HuH-7.5 (cell line): ENCODE results near the gene SAMD8.
"Not testable (repeated sequence)": the region's sequence is repeated elsewhere in the genome, so short reads cannot be mapped to it uniquely, and the experiment has no call there.

ENCODE experiments used
- DNase-seq: peaks from one replicate; pipeline ENCODE4 v3.0.0; 2011; ENCODE audit warnings: low spot score

The SAMD8 gene

DNA sequence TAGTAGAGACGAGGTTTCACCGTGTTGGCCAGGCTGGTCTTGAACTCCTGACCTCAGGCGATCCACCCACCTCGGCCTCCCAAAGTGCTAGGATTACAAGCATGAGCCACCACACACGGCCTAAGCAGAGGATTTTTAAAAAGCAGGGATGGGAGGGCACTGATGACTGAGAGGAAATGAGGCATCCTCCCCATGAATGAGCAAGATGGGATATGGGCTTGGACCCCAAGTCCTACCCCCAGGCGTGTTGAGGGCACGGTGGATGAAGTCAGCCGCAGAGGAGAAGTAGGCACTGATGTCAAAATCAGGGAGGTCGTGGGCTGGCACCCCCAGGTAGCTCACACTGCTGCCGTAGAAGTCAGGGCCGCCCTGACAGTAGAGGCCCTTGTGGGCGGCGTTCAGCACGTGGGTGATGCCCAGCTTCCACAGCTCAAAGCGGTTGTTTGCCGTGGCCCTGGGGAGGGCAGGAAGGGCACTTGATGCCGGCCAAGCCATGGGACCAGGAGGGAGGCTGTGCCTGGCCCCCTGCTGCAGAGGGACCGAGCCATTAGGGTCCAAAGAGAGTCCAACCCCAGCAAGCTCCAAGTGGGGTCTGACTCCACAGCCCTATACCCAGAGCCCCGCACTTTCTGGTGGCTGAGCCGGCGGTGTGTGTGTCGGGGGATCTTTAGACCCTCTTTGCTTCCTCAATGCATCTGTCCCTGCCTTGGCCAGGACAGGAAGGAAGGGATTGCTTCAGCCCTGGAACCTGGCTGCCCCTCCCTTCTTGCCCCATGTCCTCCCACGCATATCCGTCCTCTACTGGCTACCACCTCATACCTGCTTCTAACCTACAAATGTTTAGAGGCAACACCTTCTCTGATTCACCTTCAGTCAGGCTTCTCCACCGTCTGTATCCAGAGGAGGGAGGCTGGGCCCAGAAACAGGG, 3.4 kb upstream of the SAMD8 start:
- no peak for DNase-seq

DNA sequence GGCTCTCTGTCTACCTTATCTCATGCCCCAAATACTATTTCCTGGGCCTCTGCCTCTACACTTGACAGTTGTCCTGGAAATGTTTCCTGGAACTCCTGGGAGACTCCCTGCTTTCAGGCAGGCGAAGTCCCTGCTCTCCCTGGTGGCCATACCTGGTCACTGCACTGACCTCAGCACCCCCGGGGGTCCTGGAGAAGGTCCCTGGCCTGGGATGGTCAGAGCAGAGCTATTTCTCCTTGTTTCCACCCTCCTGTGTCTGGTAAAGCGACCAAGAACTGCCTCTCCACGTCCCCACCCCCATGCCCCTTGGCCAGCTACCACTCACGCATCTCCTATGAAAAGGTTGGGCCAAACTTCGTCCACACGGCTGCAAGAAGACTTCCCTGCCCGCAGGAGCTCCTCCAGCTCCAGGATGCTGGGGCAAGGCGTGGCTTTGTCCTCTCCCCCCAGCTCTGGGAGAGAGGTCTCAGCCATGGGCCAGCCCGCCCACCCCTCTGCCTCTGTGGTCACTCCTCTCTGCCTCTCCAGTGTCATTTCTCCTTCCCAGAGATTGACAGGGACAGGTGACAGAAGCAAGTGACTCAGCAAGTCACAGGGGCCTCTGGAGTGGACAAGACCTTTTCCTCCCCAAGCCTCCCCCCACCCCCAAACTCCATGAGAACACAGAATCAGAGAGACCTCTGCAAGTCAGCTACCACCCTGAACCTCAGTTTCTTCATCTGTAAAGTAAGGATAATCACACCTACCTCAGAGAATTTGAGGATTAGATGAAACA, 2.6 kb upstream of the SAMD8 start:
- peak; percentile 84 for DNase-seq

DNA sequence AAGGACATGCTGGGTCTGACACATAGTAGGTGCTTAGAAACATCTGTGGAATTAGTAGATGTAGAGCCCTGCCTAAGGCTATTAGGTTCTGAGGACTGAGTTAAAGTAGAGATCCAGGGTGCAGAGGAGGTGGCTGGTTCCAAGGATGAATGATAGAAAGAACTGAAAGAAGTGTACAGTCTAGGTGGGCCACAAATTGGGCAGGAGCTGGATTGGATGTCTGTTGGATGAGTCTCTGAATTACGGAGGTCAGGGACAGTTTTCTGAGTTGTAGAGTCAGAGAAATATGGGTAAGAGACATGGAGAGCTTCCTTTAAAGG, 2.0 kb upstream of the SAMD8 start:
- DNase-seq: no peak

DNA sequence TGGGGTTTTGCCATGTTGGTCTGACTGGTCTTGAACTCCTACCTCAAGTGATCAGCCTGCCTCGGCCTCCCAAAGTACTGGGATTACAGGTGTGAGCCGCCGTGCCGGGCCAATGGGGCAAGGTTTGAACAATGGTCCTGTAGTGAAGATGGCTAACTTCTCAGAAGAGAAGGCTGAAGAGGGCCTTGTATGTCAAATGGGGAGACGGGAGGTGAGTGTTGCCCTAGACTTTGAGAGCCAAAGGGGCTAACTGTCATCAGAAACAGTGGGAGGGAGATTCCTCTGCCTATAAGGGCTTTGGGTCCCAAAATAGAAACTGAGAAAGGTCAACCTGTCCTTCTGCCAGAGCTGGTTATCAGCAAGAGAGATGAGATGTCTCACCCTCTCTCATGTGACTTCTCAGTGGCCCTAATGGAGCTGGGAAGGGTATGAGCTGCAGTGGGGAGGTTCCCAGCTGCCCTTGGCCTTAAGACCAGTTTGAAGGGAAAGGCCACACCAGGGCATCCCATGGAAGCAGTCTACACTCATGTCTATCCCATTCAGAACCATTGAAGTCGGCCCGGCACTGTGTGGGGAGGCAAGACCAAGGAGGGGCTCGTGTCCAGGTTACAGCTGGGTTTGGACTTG, 1.3 kb upstream of the SAMD8 start:
- no peak for DNase-seq

GRCh38 chr10:75111907-75112679, 637 bp downstream of the SAMD8 start:
- DNase-seq: peak; percentile 51

DNA sequence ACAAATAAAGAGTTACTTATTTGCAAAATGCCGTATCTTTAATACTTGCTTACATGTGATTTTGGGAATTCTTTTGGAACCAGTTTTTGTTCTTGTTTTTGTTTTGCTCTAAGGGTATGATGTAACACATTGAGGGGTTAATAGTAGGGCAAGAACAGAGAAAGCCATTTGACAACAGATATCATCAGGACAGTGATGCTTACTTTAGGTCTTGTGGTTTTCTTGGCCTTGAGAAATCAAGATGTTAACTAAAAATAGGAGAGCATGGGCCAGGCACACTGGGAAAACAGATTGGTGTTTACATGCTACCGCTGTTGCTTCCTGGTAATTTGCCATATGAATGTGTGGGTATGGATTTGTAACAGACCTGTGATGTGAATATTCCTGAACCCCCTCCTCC, 3.7 kb downstream of the SAMD8 start:
- DNase-seq: no peak

- DNase-seq: not testable (repeated sequence)
Measured at GRCh38 chr10:75116941-75117775, 5.7 kb downstream of the SAMD8 start.

- no peak for DNase-seq
Measured at GRCh38 chr10:75117995-75118394, 6.5 kb downstream of the SAMD8 start.

DNA sequence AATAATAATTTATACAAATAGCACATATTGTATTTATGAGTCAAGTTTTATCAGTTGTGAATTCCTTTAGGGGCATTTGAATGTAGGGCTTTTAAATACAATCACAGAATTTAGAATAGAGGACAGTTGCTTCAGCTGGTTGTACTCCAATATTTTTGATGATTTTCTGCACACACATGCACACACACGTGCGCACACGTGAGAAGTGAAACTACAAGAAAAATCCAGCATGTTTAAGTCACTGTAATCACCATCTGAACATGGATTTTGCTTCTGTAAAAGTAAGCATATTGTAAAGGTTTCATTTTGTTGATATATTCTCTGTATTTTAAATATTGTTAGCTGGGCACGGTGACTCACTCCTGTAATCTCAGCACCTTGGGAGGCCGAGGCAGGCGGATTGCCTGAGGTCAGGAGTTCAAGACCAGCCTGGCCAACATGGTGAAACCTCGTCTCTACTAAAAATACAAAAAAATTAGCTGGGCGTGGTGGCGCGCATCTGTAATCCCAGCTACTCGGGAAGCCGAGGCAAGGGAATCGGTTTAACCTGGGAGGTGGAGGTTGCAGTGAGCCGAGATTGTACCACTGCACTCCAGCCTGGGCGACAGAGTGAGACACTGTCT, 8.1 kb downstream of the SAMD8 start:
- not testable (repeated sequence) for DNase-seq

GRCh38 chr10:75121322-75121721, 9.9 kb downstream of the SAMD8 start:
- DNase-seq: no peak

DNA sequence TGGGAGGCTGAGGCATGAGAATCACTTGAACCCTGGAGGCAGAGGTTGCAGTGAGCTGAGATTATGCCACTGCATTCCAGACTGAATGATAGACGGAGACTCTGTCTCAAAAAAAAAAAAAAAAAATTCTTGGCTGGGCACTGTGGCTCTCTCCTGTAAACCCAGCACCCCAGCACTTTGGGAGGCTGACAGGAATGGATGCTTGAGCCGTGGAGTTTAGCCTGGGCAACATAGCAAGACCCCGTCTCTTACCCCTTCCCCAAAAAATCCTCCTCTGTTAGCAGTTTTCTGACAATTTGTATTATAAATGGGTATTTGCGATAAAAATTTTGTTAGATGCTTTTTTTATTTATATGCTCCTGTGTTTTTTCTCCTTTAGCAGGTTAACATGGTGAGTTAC, 11.0 kb downstream of the SAMD8 start:
- no peak for DNase-seq

GRCh38 chr10:75123088-75123682, 11.7 kb downstream of the SAMD8 start:
- DNase-seq: no peak

DNA sequence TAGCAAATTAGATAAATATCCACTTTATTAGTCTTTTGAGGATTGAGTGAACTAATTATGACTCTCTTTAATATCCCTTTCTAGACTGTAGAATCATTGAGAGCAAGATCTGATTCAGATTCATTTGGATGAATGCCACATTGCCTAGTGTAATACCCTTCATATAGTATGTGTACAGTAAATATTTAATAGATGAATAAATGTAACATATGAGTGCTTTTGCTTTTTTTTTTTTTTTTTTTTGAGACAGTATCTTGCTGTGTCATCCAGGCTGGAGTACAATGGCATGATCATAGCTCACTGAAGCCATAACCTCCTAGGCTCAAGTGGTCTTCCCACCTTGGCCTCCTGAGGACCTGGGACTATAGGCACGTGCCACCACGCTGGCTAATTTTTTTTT, 14.8 kb downstream of the SAMD8 start:
- DNase-seq: no peak

DNA sequence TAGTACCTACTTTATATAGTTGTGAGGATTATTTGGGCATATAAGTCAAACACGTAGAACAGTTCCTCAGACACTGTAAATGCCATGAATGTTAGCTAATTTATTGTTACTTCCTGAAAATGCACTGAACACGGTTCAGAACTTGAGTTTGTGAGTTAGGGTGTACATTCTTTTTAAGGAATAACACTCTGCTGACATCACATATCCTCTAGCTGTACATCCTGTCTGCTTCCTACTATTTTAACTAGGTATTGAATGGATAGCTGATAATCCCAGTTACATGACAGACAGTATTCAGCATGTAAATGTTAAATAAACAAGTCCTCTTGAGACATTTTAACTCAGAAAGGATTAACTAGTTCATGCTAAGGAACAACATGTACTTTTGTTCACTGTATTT, 16.0 kb downstream of the SAMD8 start:
- DNase-seq: no peak

DNA sequence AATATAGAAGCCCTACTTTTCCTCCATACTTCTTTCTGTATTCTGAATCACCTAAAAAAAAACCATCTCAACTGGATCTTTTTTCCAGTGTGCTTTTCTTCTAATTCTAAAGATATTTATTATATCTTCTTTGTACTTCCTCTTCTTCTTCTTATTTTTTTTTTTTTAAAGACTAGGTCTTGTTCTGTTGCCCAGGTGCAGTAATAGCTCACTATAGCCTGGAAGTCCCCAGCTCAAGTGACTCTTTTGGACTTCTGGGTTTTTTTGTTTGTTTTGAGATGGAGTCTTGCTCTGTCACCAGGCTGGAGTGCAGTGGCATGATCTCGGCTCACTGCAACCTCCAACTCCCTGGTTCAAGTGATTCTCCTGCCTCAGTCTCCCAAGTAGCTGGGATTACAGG, 17.5 kb downstream of the SAMD8 start:
- not testable (repeated sequence) for DNase-seq

- DNase-seq: no peak
Measured at GRCh38 chr10:75129537-75129936, 18.1 kb downstream of the SAMD8 start.

DNA sequence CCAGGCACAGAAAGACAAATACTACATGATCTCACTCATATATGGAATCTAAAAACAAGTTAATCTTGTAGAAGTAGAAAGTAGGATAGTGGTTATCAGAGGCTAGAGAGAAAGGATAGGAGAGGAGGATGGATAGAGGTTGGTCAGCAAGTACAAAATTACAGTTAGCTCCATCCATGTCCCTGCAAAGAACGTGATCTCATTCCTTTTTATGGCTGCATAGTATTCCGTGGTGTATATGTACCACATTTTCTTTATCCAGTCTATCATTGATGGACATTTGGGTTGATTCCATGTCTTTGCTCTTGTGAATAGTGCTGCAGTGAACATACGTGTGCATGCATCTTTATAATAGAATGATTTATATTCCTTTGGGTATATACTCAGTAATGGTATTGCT, 22.2 kb downstream of the SAMD8 start:
- not testable (repeated sequence) for DNase-seq

GRCh38 chr10:75136346-75136745, 24.9 kb downstream of the SAMD8 start:
- DNase-seq: no peak

DNA sequence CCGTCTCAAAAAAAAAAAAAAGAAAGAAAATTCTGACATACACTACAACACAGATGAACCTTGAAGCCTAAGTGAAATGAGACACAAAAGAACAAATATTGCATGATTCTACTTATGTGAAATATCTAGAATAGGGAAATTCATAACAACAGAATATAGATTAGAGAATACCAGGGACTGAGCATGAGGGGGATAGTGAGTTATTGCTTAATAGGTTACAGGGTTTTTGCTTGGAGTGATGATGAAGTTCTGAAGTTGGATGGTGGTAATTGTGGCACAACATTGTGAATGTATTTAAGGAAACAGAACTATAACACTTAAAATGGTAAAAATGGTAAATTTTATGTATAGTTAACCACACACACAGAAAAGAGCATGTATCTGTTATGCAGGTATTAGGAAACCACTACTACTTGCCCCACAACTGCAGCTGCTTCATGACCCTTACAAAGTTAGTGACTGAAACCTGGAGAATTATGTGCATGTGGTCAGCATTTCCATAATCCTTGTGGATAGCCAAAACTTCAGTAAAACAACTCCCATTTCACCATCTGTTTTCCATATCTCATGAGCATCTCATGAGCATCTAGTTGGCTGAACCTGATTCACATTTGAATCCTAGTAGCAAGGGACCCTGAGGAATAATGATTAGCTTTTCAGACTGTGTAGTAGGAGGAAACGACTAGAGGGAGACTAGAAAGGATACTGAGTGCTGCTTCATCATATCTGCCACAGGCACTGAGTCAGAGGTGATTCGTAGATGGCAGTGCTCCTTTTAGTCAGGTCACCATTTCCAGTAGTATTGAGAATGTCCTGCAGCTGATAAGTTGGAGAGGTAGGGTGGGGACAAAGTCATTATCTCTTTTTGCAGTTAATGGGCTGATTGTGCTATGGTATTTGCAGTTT, 26.3 kb downstream of the SAMD8 start:
- no peak for DNase-seq
